HG03571 (cell line): ENCODE results near the gene CALHM3.
"Not testable (repeated sequence)": the region's sequence is repeated elsewhere in the genome, so short reads cannot be mapped to it uniquely, and the experiment has no call there.

ENCODE experiments used
- ATAC-seq: cut with Tn5 transposase; IDR thresholded peaks from one replicate; pipeline ENCODE4 v1.9.1; 2021; ENCODE audit not compliant: unreplicated experiment

The CALHM3 gene

DNA sequence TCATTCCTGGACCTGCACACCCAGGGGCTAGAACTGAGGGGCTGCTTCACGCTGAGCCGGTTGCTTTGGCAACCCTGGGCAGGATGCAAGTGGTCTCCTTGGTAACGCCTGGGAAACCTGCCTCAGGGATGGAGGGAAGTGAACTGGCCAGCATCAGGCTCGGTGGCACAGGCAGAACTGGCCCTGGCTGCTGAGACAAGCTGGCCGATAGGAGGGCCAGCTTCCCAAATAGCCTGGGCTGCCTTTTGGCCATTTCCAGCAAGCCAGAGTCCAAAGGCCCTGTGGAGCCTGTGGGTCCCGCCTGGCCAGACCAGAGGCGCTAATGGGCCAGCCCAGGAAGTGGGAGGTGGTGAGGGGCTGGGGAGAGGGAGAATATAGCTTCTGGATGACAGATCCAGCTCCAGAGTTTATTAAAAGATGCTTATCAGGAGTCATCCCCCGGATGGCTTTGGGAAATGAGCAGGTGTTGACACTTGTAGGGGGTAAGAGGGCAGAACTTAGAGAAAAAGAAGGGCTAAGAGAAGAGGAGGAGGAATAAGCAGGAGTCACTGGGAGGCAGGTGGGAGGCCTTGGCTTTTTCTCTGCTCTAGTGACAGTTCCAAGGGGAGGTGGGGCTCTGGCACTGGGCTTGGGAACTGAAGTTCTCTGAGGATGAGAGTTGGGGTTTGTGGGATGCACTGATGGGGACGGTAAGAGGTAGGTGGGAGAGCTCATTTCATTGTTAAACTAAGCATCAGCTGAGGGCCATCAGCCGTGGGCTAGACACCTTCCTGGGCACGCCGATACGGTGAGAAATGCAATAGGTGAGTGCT lies 24.0 kb upstream of the CALHM3 start:
- no peak for ATAC-seq

- ATAC-seq = no peak
Measured at GRCh38 chr10:103501186-103501585, 22.1 kb upstream of the CALHM3 start.

DNA sequence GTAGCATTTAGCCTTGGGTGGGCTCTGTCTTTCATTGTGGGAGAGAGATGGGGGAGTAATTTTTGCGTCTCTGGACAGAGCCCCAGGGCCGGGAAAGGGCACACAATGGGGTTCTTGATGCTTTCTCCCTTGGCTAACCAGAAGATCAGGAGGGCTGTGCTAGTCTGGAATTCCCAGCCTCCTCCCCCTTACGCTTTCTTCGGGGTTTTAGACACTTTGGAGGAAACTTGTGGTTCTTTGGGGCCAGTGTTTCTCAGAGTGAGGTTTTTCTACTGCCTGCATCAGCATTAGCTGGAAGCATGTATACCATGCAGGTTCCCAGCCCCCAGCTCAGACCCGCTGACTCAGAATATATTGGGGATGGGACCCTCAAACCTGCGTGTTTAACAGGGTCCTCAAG lies 21.4 kb upstream of the CALHM3 start:
- ATAC-seq = no peak

DNA sequence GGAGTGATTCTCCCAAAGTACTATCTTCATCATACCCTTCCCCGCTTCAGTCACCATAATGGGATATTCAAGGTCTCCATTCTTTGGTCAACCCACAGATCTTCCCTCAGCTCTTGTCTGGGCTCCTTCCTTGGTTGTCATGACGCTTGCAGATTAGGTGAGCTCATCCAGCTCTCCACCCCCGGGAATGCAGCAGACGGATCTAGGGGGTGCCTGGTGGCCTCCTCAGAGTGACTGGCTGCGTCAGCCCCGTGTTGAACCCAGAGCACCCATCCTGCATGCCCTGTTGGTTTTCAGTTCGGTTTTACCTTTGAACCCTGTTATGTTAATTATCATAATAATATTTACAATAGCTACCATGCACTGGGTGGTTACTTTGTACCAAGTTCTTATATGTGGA lies 20.8 kb upstream of the CALHM3 start:
- no peak for ATAC-seq

DNA sequence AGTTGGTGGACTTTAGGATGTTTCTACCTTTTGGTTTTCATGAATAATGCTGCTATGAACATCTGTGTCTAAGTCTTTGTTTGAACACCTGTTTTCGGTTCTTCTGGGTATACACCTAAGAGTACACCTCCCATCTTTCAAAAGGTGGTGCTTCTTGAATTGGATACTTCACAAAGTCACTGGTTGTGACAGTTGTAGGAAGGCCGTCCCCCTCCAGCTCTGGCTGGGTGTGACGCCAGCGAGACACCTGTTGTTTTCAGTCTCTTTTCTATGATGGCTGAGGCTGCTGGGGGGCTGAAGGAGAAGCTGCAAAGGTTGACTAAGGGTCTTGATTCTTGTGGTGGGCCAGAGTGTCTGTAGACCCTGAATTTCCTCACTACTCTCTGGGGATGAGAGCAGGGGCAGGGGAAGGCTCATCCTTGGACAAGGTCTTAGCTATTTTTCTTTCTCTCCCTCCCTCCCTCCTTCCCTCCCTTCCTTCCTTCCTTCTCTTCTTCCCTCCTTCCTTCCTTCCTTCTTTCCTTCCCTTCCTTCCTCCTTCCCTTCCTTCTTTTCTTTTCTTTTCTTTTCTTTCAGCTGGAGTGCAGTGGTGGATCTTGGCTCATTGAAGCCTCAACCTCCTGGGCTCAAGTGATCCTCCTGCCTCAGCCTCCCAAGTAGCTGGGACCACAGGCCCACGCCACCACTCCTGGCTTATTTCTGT lies 20.0 kb upstream of the CALHM3 start:
- ATAC-seq = no peak

- ATAC-seq = no peak
Measured at GRCh38 chr10:103497161-103497915, 18.3 kb upstream of the CALHM3 start.

GRCh38 chr10:103495321-103495720 lies 16.3 kb upstream of the CALHM3 start:
- ATAC-seq = no peak

- ATAC-seq = no peak
Measured at GRCh38 chr10:103493916-103494877, 15.2 kb upstream of the CALHM3 start.

DNA sequence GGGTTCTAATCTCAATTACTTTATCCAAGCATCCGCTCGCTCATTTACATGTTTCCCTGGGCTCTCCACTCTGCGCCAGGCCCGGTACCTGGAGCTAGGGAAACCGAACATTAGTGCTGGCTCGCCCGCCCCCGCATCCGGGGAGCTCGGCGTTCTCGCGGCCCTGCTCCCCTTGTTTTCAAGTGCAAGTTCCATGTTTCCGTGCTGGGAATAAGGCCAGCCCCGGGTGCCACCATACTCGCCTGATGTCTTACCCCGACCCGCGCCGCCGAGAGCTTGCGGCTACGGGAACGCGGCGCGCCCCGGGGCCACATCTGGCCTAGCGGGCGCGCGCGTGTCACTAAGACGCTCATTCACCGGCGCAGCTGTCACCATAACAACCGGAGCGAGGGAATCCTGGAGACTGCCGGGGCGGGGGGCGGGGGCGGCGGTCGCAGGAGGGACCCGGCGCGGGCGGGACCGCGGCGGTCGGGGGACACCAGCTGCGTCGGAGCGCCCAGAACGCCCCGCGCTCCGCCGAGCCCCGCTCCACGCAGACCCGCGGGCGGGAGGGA lies 14.4 kb upstream of the CALHM3 start, which contains the start of gene NEURL1:
TSS of gene NEURL1 (plus strand) at position 344 of the 554 bp plus-strand sequence. CDS start 683 bp downstream, outside the sequence.
- no peak for ATAC-seq

DNA sequence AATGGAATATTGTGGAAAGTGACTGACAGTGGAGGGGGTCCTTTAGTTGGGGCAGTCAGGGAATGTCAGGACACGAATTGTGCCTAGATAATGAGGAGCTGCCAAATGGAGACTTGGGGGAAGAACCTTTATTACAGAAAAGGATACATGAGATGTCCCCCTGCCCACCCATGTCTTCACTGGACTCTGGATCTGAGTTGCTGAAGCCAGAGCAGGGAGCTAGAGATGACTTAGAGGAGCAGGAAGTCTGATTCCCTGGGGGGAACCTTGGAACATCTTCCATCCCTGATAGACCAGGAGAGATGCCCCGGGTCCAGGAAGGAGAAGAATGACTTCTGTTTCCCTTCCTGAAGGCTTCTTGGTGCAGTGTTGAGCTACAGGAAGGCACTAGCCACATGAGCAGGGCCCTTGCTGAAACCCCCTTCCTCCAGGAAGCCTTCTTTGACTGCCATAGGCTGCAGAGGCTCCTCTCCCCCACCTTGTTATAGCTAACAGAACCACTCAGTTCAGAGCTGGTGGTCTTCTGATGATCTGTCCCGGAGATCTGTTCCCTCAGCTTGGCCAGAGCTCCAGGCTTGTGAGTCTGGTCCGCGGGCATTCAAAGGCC lies 13.7 kb upstream of the CALHM3 start:
- ATAC-seq = no peak

GRCh38 chr10:103491729-103492364 lies 12.8 kb upstream of the CALHM3 start:
- ATAC-seq = no peak

DNA sequence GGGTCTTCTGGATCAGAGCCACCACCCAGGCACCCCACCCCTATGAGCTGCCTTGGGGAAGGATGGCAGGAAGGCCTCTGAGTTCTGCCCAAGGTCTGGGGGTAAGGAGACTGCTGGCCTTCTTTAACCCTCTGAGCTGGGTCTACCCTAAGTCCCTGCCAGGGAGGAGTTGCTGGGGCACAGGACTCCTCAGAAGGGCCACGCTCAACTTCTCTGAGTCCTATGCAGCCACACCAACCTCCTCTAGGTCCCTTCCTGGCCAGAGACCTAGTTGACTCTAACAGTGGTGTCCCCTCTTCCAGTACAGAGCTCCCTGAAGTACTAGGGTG lies 11.9 kb upstream of the CALHM3 start:
- ATAC-seq = no peak

- no peak for ATAC-seq
Measured at GRCh38 chr10:103487410-103487708, 8.3 kb upstream of the CALHM3 start.

DNA sequence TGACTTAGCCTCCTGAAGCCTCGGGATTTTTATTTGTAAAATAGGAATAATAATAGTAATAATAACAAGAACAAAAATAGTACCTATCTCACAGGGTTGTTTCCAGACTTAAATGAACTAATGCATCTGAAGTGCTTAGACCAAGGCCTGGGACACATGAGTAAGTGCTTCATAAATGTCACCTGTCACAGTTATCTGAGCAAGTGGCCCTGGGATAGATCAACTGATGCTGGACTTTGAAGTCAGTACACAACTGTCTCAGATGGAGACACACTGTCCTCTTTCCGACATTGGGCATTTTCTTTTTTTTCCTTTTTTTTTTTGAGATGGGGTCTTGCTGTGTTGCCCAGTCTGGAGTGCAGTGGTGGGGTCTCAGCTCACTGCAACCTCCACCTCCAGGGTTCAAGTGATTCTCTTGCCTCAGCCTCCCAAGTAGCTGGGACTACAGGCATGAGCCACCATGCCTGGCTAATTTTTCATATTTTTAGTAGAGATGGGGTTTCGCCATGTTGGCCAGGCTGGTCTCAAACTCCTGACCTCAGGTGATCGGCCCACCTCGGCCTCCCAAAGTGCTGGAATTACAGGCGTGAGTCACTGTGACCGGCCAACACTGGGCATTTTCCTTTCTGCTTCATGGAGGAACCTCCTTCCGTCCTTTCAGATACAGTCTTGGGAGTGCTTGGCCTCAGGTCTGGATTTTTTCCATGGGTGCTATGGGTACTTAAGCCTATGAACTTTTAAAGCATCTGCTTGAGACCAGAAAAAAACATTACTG lies 7.8 kb upstream of the CALHM3 start:
- ATAC-seq = not testable (repeated sequence)

GRCh38 chr10:103481974-103482531 lies 3.0 kb upstream of the CALHM3 start:
- peak; percentile 64 for ATAC-seq

GRCh38 chr10:103480521-103480920 lies 1.5 kb upstream of the CALHM3 start:
- ATAC-seq = no peak

- ATAC-seq = no peak
Measured at GRCh38 chr10:103478671-103479070, 369 bp downstream of the CALHM3 start.

DNA sequence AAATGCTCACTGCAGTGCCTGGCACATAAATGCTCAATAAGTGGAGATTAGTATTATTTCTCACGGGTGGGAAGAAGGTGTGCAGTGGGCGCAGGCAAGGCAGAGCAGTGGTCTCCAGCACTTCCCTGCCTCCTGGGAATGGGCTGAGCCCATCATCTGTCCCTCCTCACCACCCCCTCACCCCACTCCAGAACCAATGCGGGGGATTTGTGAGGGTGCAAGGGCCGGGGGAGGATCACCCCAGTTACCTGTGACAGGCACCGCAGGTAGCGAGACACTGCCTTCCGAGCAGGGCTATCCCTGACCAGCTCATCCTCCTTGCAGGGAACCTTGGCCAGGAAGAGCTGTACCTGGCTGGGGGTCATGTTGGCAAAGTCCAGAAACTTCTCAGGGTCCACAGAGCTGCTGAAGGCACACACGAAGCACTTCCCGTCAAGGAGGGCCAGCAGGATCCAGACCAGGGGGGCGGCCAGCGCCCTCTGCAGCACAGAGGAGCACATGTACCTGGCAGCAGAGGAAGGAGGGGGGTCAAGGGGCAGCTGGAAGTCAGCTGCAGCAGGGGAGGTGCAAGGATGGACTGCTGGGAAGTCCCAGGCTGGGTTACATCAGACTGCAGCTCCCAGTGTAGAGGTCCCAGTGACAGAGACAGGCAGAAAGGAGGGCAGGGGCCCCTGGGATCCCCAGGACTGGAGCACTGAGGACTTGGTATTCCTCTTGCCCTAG lies 2.8 kb downstream of the CALHM3 start:
- ATAC-seq = no peak
